ENCODE measurements around the gene CAMSAP1.

- TF ChIP-seq POLR2AphosphoS5 (IDR thresholded peaks at IDR 0.05; ENCODE audit: low read depth, low read length): no peak
- no peak for TF ChIP-seq TAF1 (IDR thresholded peaks at IDR 0.05; ENCODE audit: low read depth, low read length)
- TF ChIP-seq POLR2A (IDR thresholded peaks at IDR 0.05; ENCODE audit: low read depth, low read length): no peak
- TF ChIP-seq SPI1 (IDR thresholded peaks at IDR 0.05; ENCODE audit: low read depth, low read length): no peak
- TF ChIP-seq POU2F2 (IDR thresholded peaks at IDR 0.05; ENCODE audit: low read depth, low read length): no peak
Measured at GRCh38 chr9:135865531-135865930, 41.8 kb downstream of the CAMSAP1 start.

Data from GM12891 (cell line).